Measurements from ENCODE around the gene GANAB.

DNA sequence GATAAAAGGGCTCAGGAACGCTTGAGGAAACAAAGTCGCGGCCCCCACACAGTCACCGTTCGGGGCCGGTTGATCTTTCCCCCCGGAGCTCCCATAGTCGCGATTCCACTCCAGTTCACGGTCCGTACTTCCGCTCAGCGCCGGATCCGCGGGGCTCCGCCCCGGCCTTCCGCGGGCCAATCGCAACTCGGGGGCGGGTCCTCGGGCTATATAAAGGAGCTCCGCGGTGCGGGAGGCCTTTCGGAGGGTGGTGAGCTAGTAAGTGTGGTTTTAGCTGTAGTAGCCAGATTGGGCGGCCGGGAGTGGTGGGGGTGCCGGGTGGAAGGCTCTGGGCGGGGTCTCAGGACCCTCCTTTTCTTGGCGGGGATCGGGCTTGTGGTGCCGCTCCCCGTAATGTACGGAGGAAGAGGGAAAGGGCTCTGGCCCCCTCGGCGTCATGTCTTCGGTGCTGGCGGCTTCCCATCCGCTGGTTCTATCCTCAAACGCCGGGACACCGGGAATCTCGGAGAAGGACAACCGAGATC is 18.7 kb upstream of the GANAB start, which contains the start of the genes C11orf98 and CSKMT:
- TF ChIP-seq, protein P1, sequence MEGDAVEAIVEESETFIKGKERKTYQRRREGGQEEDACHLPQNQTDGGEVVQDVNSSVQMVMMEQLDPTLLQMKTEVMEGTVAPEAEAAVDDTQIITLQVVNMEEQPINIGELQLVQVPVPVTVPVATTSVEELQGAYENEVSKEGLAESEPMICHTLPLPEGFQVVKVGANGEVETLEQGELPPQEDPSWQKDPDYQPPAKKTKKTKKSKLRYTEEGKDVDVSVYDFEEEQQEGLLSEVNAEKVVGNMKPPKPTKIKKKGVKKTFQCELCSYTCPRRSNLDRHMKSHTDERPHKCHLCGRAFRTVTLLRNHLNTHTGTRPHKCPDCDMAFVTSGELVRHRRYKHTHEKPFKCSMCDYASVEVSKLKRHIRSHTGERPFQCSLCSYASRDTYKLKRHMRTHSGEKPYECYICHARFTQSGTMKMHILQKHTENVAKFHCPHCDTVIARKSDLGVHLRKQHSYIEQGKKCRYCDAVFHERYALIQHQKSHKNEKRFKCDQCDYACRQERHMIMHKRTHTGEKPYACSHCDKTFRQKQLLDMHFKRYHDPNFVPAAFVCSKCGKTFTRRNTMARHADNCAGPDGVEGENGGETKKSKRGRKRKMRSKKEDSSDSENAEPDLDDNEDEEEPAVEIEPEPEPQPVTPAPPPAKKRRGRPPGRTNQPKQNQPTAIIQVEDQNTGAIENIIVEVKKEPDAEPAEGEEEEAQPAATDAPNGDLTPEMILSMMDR (IDR thresholded peaks at IDR 0.05) = no peak
- TF ChIP-seq POLR2A (IDR thresholded peaks at IDR 0.05) (peak; percentile 93 to 98), EP300 (IDR thresholded peaks at IDR 0.05) (no peak)
